ENCODE measurements around the gene PARN.

Gene PARN

GRCh38 chr16:14529010-14529669 is 100.9 kb downstream of the PARN start:
- peak; percentile 5 to 13 for DNase-seq (ENCODE audit: low read depth in 2 of 2)

- DNase-seq (ENCODE audit: low read depth in 2 of 2), result no peak
Observed at GRCh38 chr16:14528306-14528705, 101.8 kb downstream of the PARN start.

GRCh38 chr16:14527411-14528044 is 102.5 kb downstream of the PARN start:
- no peak for DNase-seq (ENCODE audit: low read depth in 2 of 2)

DNA sequence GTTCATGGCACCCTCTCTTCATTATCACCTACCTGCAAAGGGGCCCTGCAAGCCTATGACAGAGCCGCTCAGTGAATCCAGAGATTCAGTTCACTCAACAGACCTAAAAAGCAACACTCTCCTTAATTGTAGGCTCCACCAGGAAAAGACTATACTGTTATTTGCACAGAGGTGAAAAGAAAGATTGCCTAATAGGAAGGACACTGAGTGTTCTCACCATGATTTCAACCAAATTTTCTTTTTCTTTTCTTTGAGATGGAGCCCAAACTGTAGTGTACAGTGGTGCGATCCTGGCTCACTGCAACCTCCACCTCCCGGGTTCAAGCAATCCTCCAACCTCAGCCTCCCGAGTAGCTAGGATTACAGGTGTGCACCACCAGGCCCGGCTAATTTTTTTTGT is 104.5 kb downstream of the PARN start:
- DNase-seq (ENCODE audit: low read depth in 2 of 2), result no peak

GRCh38 chr16:14524979-14525378 is 105.1 kb downstream of the PARN start:
- no peak for DNase-seq (ENCODE audit: low read depth in 2 of 2)

DNA sequence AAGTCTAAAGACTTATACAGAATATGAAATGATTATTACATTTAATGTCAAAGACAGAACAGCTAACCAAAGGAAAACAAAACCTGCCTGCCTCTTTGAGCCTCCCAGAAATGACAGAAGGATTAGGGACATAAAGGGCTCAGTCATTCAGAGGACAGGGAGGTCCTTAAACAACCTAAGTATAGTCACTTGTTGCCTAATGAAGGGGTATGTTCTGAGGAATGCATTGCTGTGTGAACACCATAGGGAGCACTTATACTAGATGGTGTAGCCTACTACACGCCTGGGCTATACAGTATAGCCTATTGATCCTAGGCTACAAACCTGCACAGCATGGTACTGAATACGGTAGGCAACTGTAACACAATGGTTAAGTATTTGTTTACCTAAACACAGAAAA is 106.4 kb downstream of the PARN start:
- DNase-seq (ENCODE audit: low read depth in 2 of 2), result no peak

DNA sequence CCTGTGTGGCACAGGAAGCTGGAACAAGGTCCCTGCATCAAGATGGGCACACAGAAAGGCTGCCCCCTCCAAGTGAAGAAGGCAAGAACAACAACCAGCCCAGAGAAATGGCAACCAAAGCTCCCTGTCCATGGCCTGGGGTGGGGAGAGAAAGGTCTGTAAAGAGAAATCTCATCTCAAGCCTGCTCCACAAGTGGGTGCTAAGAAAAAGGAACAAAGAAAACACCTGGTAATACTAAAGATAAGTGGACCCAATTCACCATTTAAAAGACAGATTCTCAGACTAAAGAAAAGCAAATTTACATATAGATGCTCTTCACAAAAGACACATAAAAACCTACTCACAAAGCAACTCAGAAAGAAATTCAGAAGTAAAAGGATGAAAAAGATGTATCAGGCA is 107.4 kb downstream of the PARN start:
- DNase-seq (ENCODE audit: low read depth in 2 of 2), result no peak

DNA sequence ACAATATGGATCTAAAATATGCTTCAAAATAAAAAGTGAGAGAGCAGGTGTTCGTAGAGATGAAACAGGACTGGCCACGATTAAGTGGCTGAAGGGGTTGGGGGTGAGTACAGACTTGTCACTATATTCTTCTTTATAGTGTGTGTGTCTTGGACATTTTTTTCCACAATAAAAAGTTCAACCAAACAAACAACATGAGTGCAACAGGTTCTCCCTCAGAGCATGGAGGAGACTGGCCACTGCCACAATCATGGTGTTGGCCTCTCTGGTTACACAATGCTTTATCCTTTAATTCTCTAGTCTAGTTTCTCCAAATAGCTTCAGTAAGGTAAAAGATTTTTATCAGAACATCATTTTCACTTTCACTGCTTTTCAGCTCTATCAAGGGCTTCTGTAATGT is 109.3 kb downstream of the PARN start:
- DNase-seq (ENCODE audit: low read depth in 2 of 2), result no peak

- DNase-seq (ENCODE audit: low read depth in 2 of 2), result no peak
Observed at GRCh38 chr16:14514967-14515366, 115.1 kb downstream of the PARN start.

- DNase-seq (ENCODE audit: low read depth in 2 of 2), result no peak
Observed at GRCh38 chr16:14513389-14514107, 116.5 kb downstream of the PARN start.

DNA sequence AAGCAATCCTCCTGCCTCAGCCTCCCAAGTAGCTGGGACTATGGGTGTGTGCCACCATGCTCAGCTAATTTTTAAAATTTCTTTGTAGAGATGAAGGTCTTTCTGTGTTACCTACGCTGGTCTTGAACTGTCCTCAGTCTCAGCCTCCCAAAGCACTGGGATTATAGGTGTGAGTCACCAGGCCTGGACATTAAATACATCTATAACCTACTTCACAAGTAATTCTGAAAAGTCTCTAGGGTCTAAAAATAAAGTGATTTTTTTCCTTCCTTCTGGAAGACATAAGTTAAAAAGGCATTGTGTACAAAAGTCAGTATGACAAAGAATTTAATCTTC is 118.3 kb downstream of the PARN start:
- no peak for DNase-seq (ENCODE audit: low read depth in 2 of 2)

DNA sequence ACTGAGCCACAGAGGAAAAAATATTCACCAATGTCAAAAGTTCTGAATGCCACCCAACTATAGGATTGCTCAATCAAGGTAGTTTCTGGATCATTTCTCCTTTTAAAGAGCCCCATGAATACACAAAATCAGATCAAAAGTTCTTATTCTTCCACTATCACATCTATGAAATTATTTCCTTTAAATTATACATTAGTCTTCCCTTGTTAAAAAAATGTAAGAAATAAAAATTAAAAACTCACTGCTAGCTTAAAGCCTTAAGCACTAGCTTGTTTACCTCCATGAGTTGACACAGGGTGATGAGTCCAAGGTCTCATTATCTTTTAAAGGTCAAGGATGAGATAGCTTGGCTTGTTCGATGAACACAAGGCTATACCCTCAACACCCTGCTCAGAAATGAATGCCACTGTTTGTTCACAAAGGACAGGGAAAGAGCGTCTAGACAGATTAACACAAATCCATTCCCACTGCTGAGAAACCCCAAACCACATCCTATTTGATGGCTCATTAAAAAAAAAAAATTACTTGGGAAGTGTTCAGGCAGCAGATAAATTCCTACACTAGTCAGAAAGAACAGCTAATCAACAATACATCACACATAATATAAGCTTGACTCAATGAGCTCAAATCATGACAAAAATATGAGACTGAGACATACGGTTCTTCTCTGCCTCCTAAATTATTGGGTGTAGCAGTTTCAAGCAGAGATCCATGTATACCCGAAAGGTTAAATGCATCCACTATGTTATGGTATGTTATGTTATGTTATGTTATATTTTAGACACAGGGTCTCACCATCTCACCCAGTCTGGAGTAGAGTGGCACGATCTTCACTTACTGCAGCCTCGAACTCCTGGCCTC is 118.9 kb downstream of the PARN start:
- no peak for DNase-seq (ENCODE audit: low read depth in 2 of 2)

DNA sequence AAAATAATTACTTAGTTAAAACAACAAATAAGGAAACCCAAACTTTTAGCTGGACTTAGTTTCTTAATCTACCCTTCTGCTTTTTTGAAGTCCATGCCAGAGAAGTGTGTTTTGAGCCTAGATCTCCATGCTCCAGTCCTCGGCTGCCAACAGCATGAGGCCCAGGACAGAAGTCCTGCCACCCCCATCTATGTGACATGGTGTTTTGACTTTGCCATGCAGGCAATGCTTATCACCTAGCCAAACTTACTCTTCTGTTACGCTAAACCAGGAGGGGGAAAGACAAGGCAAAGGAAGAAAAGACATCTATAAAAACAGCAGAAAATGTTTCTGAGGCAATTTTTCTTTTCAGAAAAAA is 119.5 kb downstream of the PARN start:
- DNase-seq (ENCODE audit: low read depth in 2 of 2), result no peak

DNA sequence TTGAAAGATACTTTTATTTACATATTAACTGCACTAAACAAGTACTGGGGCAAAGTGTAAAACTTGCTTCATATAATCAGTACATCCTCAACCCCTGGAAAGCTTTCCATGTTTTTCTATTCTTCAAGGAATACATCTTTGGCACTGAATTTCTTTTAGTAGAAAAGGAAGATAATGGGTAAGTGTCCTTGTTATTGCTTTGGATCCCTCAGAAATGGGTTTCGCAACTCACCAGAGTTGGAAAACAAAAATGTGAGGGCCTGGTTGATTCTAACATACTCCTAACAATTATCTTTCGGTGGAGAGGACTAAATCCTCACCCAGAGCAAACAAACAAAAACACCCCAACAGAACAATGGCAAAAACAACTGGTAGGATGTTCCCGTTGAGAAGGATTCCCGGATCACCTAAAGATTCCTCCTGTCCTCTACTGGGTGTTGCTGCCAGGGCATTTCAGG is 120.4 kb downstream of the PARN start:
- no peak for DNase-seq (ENCODE audit: low read depth in 2 of 2)

DNA sequence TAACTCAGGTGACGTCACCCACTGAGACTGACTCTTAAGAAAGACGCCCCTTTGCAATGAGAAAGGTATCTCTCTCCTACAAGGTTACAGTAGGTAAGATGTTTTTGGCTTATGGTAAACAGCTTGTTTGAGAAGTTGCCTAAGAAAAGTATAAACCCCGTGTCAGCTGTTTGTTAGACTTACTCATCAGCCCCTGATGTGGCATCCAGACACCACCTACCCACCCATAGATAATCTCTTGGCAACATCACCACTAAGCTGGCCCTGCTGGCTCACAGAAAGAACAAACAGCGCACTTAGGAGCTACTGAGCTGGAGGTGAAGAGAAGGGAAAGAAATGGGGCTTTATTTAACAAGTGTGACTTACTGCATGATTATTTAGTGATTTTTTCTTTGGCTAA is 121.0 kb downstream of the PARN start:
- no peak for DNase-seq (ENCODE audit: low read depth in 2 of 2)

DNA sequence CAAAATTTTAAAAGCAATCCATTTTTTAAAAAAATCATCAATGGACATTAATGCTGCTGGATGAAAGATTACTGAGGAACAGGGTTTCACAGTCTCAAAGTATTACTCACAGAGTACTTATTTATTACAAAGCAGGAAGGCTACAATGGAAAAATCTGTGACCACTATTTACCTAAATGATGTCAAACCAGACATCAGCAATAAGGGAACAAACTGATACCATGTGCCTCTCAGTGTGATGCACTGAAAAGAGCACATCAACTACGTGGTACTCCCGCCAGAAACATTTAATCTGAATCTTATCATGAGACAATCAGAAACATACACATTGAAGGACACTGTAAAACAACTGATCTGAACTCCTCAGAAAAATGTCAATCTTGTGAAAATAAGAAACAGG is 124.2 kb downstream of the PARN start:
- DNase-seq (ENCODE audit: low read depth in 2 of 2), result no peak

- no peak for DNase-seq (ENCODE audit: low read depth in 2 of 2)
Observed at GRCh38 chr16:14502932-14503741, 126.9 kb downstream of the PARN start.

GRCh38 chr16:14502256-14502875 is 127.7 kb downstream of the PARN start:
- no peak for DNase-seq (ENCODE audit: low read depth in 2 of 2)

GRCh38 chr16:14501331-14502255 is 128.5 kb downstream of the PARN start:
- no peak for DNase-seq (ENCODE audit: low read depth in 2 of 2)

GRCh38 chr16:14500791-14501190 is 129.3 kb downstream of the PARN start:
- no peak for DNase-seq (ENCODE audit: low read depth in 2 of 2)
